Stimulated activated naive CD8-positive, alpha-beta T cell treated with anti-CD3 and anti-CD28 coated beads, Interleukin-15, amount 100 ng/mL, for 72 hours (primary cell): ENCODE data around the gene OBI1.

Experiments used
- ATAC-seq: fragments of 150-1000 bp; cut with Tn5 transposase; 2 replicates; pipeline ENCODE4 v1.10.0; 2021; ENCODE audit warnings: mild to moderate bottlenecking, moderate library complexity
- DNase-seq, 2 donors: peaks; one replicate each; pipeline ENCODE4 v3.0.0; 2021 to 2022
- H3K27ac Mint-ChIP-seq, 2 donors: one replicate each; pipeline ENCODE4 v1.8.0; 2022; ENCODE audit warnings: mild to moderate bottlenecking in 2 of 2, mixed read lengths in 2 of 2, moderate library complexity in 2 of 2
- H3K27me3 Mint-ChIP-seq: one replicate; pipeline ENCODE4 v1.8.0; 2022; ENCODE audit warnings: mixed read lengths
- H3K4me1 Mint-ChIP-seq: one replicate; pipeline ENCODE4 v1.8.0; 2022; ENCODE audit warnings: mild to moderate bottlenecking, mixed read lengths
- H3K4me3 Mint-ChIP-seq, 2 donors: one replicate each; pipeline ENCODE4 v1.8.0; 2022; ENCODE audit warnings: mild to moderate bottlenecking in 2 of 2, mixed read lengths in 2 of 2, moderate library complexity in 1 of 2
- H3K9me3 Mint-ChIP-seq, 2 donors: one replicate each; pipeline ENCODE4 v1.8.0; 2022; ENCODE audit warnings: mixed read lengths in 2 of 2

OBI1 gene

GRCh38 chr13:78586706-78587105 lies 72.2 kb downstream of the OBI1 start:
- no peak for DNase-seq
- peaks cover 11 to 13% of the 10 kb centered on the region in 2 donors for H3K9me3 Mint-ChIP-seq
- H3K4me1 Mint-ChIP-seq = peaks cover 5% of the 10 kb centered on the region
- peak overlapping the region; percentile 20 to 64 for H3K4me3 Mint-ChIP-seq
- ATAC-seq = peak; percentile 65
- H3K27me3 Mint-ChIP-seq = peaks cover 54% of the 10 kb centered on the region
- H3K27ac Mint-ChIP-seq = no peak overlapping the region

GRCh38 chr13:78576261-78576660 lies 82.7 kb downstream of the OBI1 start:
- Mint-ChIP-seq H3K9me3 (peaks cover 0 to 6% of the 10 kb centered on the region in 2 donors), H3K27ac (no peak overlapping the region), H3K4me1 (no peaks in the 10 kb centered on the region), H3K27me3 (peaks cover 34% of the 10 kb centered on the region), H3K4me3 (no peak overlapping the region)
- no peak for DNase-seq
- ATAC-seq = no peak

- ATAC-seq = no peak
- Mint-ChIP-seq H3K27ac (no peak overlapping the region), H3K9me3 (peaks cover 0 to 6% of the 10 kb centered on the region in 2 donors), H3K4me1 (no peaks in the 10 kb centered on the region), H3K4me3 (no peak overlapping the region), H3K27me3 (peaks cover 8% of the 10 kb centered on the region)
- no peak for DNase-seq
Observed at GRCh38 chr13:78572459-78572858, 86.5 kb downstream of the OBI1 start.

GRCh38 chr13:78569029-78569428 lies 89.9 kb downstream of the OBI1 start:
- Mint-ChIP-seq H3K9me3 (no peaks in the 10 kb centered on the region), H3K4me1 (no peaks in the 10 kb centered on the region), H3K27ac (no peak overlapping the region), H3K27me3 (peaks cover 8% of the 10 kb centered on the region), H3K4me3 (no peak overlapping the region)
- DNase-seq (no peak), ATAC-seq (no peak)

- no peak for ATAC-seq
- H3K27me3 Mint-ChIP-seq = peaks cover 5% of the 10 kb centered on the region
Observed at GRCh38 chr13:78566631-78567030, 92.3 kb downstream of the OBI1 start.

More at GRCh38 chr13:78566631-78567030, 92.3 kb downstream of the OBI1 start:
- no peaks in the 10 kb centered on the region for H3K4me1 Mint-ChIP-seq
- H3K4me3 Mint-ChIP-seq = no peak overlapping the region
- no peaks in the 10 kb centered on the region for H3K9me3 Mint-ChIP-seq
- H3K27ac Mint-ChIP-seq = no peak overlapping the region
- no peak for DNase-seq
